Transverse colon (tissue), 3 donors: ENCODE measurements around the gene DPPA4.

Source experiments
- CTCF ChIP-seq, 5 experiments: fragments of 200-600 bp in 3 of 5; fragments of 450-650 bp in 2 of 5; sonication (generic) in 3 of 5; IDR thresholded peaks; 1 replicate in 2 of 5; 2 replicates in 3 of 5; pipeline ENCODE4 v1.5.1; 2016 to 2017; ENCODE audit warnings: antibody characterized with exemption in 5 of 5, inconsistent platforms in 3 of 5, mild to moderate bottlenecking in 2 of 5, moderate library complexity in 1 of 5
- POLR2A ChIP-seq: fragments of 450-650 bp; IDR thresholded peaks from one replicate; pipeline ENCODE4 v1.6.1; 2016; ENCODE audit warnings: antibody characterized with exemption, mild to moderate bottlenecking, moderate library complexity

GRCh38 chr3:109336291-109336861 is 970 bp downstream of the DPPA4 start:
- TF ChIP-seq CTCF (IDR thresholded peaks at IDR 0.05) (no peak), POLR2A (no peak)
